ENCODE results near the gene PRR12. TPM values are rescaled to one million over a fixed set of nuclear protein-coding genes. Genes with fewer than 3 reads are reported as not detected.

The PRR12 gene
- total RNA-seq, 1 experiment from 2014 or later = 3.0 TPM

DNA sequence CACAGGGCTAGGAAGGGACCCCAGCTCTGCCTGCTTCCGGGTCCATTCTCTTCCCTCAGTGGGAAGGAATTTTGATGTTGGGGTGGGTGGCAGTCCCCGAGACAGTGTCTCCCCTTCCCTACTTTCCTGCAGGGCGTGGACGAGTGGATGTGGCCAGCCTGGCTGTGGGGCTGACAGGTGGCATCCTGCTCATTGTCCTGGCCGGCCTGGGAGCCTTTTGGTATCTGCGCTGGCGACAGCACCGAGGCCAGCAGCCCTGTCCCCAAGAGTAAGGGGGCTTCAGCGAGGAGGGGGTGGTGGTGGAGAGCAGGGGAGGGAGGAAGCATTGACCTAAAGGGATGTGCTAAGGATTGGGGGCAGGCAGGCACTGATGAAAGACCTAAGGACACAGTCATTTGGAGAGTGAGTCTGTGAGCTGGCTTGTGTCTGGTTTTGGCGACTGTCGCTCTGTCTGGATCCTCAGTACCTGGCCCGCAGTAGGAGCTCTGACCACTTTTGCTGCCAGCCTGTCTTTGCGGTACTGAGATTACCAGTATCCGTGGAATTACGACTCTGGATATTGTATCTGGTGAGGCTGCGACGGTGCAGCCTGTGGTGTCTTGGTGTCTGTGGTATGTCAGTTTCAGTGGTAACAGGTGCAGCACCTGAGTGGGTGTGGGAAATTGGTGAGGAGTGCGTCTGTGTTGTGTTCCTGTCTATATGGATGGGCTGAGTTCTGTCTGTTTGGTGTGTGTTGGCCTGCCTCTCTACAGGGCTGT lies 2.4 kb upstream of the PRR12 start:
- DNase-seq (ENCODE audit: low spot score) = no peak
- in situ Hi-C loops (cut with HindIII; ENCODE audit: low sequenced_read_pairs) = no loop called here

DNA sequence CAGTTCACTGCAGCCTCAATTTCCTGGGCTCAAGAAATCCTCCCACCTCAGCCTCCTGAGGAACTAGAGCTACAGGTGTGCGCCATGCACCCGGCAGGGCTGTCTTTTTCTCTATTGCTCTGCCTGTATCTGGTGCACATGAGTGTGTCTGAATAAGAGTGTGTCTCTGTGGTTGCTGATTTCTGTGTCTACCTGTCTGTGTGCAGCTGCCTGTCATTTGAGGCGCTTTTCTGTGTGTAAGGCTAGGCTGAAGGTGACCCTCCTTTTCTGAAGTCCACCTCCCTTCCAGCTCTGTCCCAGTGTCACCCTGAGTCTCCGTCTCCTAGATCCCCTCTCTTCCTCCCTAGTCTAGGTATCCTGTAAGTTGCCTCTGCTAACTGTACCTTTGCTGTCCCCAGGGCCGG lies 1.5 kb upstream of the PRR12 start:
- no peak for DNase-seq (ENCODE audit: low spot score)
- in situ Hi-C loops (cut with HindIII; ENCODE audit: low sequenced_read_pairs) = no loop called here

DNA sequence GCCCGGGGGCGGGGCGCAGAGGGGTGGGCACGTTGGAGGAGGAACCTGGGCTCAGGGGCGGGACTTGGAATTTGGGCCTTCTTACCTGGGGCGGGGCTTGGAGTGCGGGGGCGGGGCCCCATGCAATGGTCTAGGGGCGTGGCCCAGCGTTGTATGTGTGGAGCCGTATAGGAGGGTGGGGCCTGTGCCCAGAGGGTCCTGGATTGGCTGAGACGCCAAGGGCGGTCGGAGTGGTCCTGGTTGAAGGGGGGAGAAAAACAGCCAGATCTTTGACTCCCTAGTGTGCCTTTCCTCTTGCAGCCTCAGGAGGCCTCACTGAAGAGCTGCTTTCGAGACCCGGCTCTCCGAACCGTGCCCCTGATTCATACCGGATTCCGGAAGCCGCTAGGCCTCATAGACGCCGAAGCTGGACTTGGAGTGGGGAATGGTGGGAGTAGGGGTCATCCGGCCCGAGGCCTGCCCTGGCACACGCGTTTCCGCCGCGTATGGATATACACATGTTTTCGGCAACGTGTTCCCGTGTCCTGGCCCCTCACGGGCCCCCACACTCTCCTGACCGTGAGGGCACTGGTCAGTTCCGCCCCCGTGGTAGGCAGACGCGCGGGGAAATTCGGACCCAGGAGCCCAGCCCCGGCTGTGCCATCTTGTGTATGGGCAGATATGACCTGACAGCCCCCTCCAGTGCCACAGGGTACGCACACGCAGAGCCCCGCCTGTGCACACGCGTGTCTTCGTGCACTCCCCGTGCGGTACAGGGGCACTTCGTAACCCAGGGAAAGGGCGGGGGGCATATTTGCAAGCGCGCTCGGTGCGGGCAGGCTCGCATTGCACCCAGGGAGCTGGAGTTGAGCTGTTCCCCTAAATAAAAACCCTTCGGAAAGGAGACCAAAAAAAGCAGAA lies 661 bp upstream of the PRR12 start:
- DNase-seq (ENCODE audit: low spot score) = peak; percentile 97
- in situ Hi-C loops (cut with HindIII; ENCODE audit: low sequenced_read_pairs) = no loop called here

- in situ Hi-C loops (cut with HindIII; ENCODE audit: low sequenced_read_pairs) = no loop called here
- DNase-seq (ENCODE audit: low spot score) = peak; percentile 50
Measured at GRCh38 chr19:49591731-49592485, 926 bp downstream of the PRR12 start.

GRCh38 chr19:49592486-49593232 lies 1.7 kb downstream of the PRR12 start:
- in situ Hi-C loops (cut with HindIII; ENCODE audit: low sequenced_read_pairs) = no loop called here
- DNase-seq (ENCODE audit: low spot score) = peak; percentile 34

GRCh38 chr19:49593233-49594113 lies 2.5 kb downstream of the PRR12 start:
- in situ Hi-C loops (cut with HindIII; ENCODE audit: low sequenced_read_pairs) = no loop called here
- DNase-seq (ENCODE audit: low spot score) = peak; percentile 95

DNA sequence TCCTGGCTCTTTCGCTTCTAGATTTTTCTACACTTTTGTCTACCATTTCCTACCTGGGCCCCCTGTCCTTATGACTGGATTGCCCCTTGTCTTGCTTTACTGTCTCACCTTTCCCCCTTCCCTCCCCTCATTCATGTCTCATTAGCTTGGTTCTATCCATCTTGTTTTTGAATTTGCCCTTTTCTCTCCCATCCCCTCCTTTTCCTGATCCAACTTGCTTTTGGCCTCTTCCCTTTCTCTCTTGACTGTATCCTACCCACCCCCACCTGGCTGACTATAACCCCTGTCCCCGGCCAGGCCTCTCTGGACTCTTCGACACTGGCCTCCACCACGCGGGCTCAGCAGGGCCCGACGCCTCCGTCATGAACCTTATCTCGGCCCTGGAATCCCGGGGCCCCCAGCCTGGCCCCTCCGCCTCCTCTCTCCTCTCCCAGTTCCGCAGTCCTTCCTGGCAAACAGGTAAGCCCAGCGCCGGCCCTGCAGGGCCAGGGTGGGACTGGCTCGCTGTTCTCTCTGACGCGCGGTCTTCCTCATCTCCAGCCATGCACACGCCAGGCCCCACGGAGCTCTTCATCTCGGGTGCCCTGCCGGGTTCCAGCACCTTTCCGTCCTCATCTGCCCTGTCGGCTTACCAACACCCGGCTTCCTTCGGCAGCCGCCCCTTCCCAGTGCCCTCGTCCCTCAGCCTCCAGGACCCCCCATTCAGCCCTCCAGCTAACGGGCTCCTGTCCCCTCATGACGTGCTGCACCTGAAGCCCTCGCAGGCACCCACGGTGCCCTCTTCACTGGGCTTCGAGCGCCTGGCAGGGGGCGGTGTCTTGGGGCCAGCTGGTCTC lies 3.4 kb downstream of the PRR12 start:
- in situ Hi-C loops (cut with HindIII; ENCODE audit: low sequenced_read_pairs) = no loop called here
- DNase-seq (ENCODE audit: low spot score) = no peak

- in situ Hi-C loops (cut with HindIII; ENCODE audit: low sequenced_read_pairs) = no loop called here
- DNase-seq (ENCODE audit: low spot score) = no peak
Measured at GRCh38 chr19:49594993-49595818, 4.2 kb downstream of the PRR12 start.

DNA sequence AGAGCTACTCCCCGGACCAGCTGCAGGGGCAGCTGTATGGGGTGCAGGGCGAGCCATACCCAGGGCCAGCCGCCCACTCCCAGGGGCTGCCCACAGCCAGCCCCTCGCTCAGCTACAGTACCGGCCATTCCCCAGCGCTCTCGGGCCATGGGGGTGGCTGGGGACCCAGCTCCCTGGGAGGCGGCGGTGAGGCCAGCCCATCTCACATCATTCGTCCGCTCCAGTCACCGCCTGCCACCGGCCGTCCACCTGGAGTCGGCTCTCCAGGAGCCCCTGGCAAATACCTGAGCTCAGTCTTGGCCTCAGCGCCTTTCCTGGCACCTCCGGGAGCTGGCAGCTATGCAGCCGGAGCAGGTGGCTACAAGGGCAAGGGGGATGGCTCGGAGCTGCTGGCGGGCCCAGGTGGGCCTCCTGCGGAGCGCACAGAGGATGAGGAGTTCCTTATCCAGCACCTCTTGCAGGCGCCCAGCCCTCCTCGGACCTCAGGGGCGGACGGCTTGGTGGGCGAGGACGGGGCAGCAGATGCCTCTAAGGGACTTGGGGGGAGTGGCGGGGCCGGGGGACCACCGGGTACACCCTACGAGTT lies 4.9 kb downstream of the PRR12 start:
- in situ Hi-C loops (cut with HindIII; ENCODE audit: low sequenced_read_pairs) = no loop called here

DNA sequence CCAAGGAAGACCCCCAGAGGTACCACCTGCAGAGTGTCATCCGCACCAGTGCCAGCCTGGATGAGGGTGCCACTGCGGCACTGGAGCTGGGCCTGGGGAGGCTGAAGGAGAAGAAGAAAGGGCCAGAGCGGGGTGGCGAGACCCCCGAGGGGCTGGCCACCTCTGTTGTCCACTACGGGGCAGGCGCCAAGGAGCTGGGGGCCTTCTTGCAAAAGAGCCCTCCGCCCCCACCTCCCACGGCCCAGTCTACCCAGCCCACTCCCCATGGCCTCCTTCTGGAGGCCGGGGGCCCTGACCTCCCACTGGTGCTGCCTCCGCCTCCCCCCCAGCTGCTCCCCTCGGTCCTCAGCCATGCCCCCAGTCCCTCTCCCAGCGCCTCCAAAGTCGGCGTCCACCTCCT lies 5.4 kb downstream of the PRR12 start:
- in situ Hi-C loops (cut with HindIII; ENCODE audit: low sequenced_read_pairs) = no loop called here
- no peak for DNase-seq (ENCODE audit: low spot score)

More for the DNA sequence above, 4.9 kb downstream of the PRR12 start:
- peak; percentile 84 for DNase-seq (ENCODE audit: low spot score)

- in situ Hi-C loops (cut with HindIII; ENCODE audit: low sequenced_read_pairs) = no loop called here
- no peak for DNase-seq (ENCODE audit: low spot score)
Measured at GRCh38 chr19:49596954-49597702, 6.1 kb downstream of the PRR12 start.

DNA sequence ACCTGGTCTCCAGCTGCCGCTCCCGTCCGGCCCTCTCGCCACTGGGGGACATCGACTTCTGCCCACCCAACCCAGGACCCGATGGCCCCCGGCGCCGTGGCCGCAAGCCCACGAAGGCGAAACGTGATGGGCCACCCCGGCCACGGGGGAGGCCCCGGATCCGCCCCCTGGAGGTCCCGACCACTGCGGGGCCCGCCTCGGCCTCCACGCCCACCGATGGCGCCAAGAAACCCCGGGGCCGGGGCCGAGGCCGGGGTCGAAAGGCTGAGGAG lies 6.7 kb downstream of the PRR12 start:
- DNase-seq (ENCODE audit: low spot score) = no peak
- in situ Hi-C loops (cut with HindIII; ENCODE audit: low sequenced_read_pairs) = no loop called here

- in situ Hi-C loops (cut with HindIII; ENCODE audit: low sequenced_read_pairs) = no loop called here
- no peak for DNase-seq (ENCODE audit: low spot score)
Measured at GRCh38 chr19:49599378-49600295, 8.7 kb downstream of the PRR12 start.

DNA sequence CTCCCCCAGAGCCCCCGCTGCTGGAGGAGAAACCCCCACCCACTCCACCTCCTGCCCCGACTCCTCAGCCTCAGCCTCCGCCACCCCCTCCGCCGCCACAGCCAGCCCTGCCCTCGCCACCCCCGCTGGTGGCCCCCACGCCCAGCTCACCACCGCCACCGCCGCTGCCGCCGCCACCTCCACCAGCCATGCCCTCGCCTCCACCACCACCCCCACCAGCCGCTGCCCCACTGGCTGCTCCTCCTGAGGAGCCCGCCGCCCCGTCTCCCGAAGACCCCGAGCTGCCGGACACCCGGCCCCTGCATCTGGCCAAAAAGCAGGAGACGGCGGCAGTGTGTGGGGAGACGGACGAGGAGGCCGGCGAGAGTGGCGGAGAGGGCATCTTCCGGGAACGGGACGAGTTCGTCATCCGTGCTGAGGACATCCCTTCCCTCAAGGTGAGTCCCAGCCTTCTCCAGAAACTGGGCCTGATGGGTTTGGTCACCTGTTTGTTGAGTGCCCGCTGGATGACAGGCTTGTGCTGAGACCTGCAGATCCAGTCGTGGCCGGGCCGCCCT lies 10.6 kb downstream of the PRR12 start:
- in situ Hi-C loops (cut with HindIII; ENCODE audit: low sequenced_read_pairs) = no loop called here
- no peak for DNase-seq (ENCODE audit: low spot score)

Data from G401 (cell line).